Esophagus muscularis mucosa (tissue), 4 donors: Measurements from ENCODE around the gene MADD.

Experiments
- CTCF ChIP-seq, 3 experiments: fragments of 200-600 bp in 2 of 3; fragments of 450-650 bp in 1 of 3; sonication (generic) in 2 of 3; IDR thresholded peaks; one replicate each; pipeline ENCODE4 v1.5.1; 2017 to 2019; ENCODE audit warnings: antibody characterized with exemption in 3 of 3, mild to moderate bottlenecking in 2 of 3, moderate library complexity in 1 of 3
- EP300 ChIP-seq: sonication (generic); formaldehyde crosslinking; IDR thresholded peaks from one replicate; pipeline ENCODE4 v1.6.1; 2017; ENCODE audit warnings: antibody characterized with exemption
- POLR2A ChIP-seq: fragments of 450-650 bp; IDR thresholded peaks from one replicate; pipeline ENCODE4 v1.6.1; 2017; ENCODE audit warnings: antibody characterized with exemption, moderate library complexity, mild to moderate bottlenecking, low read depth
- POLR2AphosphoS5 ChIP-seq, 2 donors: sonication (generic); formaldehyde crosslinking; IDR thresholded peaks; one replicate each; pipeline ENCODE4 v1.6.1; 2017; ENCODE audit warnings: antibody characterized with exemption in 2 of 2

GRCh38 chr11:47342036-47342803 is 72.3 kb downstream of the MADD start:
- TF ChIP-seq CTCF (IDR thresholded peaks at IDR 0.05) (no peak), POLR2A (no peak), EP300 (no peak), POLR2AphosphoS5 (IDR thresholded peaks at IDR 0.05) (no peak)
